Prostate gland (tissue), 2 donors: ENCODE measurements around the gene PLCZ1. TPM values are rescaled to one million over a fixed set of nuclear protein-coding genes. Genes with fewer than 3 reads are reported as not detected.

ENCODE experiments used
- DNase-seq: peaks from one replicate; pipeline ENCODE4 v3.0.0-alpha.2; 2019; ENCODE audit warnings: low spot score
- H3K27ac ChIP-seq, 2 donors: fragments of 200-600 bp; sonication (generic); 2 replicates each; pipeline ENCODE4 v1.5.1; 2017 to 2019
- H3K27me3 ChIP-seq: fragments of 200-600 bp; sonication (generic); replicated peaks from 2 replicates; pipeline ENCODE4 v1.5.1; 2019; ENCODE audit not compliant: insufficient read depth
- H3K36me3 ChIP-seq, 2 donors: fragments of 200-600 bp; sonication (generic); 1 replicate in 1 of 2; 2 replicates in 1 of 2; pipeline versions ENCODE4 v1.5.1 to v1.8.1; 2017 to 2019
- H3K4me1 ChIP-seq: fragments of 200-600 bp; sonication (generic); replicated peaks from 2 replicates; pipeline ENCODE4 v1.5.1; 2019
- H3K4me3 ChIP-seq, 2 donors: fragments of 200-600 bp; sonication (generic); 2 replicates each; pipeline ENCODE4 v1.5.1; 2017 to 2019
- H3K9me3 ChIP-seq: fragments of 200-600 bp; sonication (generic); 2 replicates; pipeline ENCODE4 v1.5.1; 2017
- POLR2A ChIP-seq: fragments of 450-650 bp; IDR thresholded peaks from one replicate; pipeline ENCODE4 v1.6.1; 2016; ENCODE audit warnings: antibody characterized with exemption, mild to moderate bottlenecking
- POLR2AphosphoS5 ChIP-seq: sonication (generic); formaldehyde crosslinking; IDR thresholded peaks from one replicate; pipeline ENCODE4 v1.6.1; 2017; ENCODE audit warnings: antibody characterized with exemption
- WGBS: methylation state at CpG from one replicate; pipeline ENCODE4 v1.1.5; 2018; 5-methylcytosine and 5-hydroxymethylcytosine counted together
- intact Hi-C: fragments of 100-400 bp; cut with DNase I; formaldehyde crosslinking; loops from one replicate; pipeline ENCODE4 v1.14.2; 2022
- total RNA-seq, 2 donors: library from RNA; depleted of rRNA; stranded (reverse); fragments of >200 nt; gene quantifications; one replicate each; pipeline ENCODE4 v1.1.0, GENCODE V29; 2016
- TF ChIP-seq, protein P1 (sequence below), 4 experiments: fragments of 200-600 bp in 2 of 4; fragments of 450-650 bp in 2 of 4; sonication (generic) in 2 of 4; IDR thresholded peaks; 1 replicate in 3 of 4; 2 replicates in 1 of 4; pipeline ENCODE4 v1.5.1; 2016 to 2019; ENCODE audit warnings: antibody characterized with exemption in 4 of 4, mild to moderate bottlenecking in 2 of 4, moderate library complexity in 2 of 4

Gene PLCZ1
- total RNA-seq, 2 donors from 2014 or later = 0.85 TPM; not detected in 1

DNA sequence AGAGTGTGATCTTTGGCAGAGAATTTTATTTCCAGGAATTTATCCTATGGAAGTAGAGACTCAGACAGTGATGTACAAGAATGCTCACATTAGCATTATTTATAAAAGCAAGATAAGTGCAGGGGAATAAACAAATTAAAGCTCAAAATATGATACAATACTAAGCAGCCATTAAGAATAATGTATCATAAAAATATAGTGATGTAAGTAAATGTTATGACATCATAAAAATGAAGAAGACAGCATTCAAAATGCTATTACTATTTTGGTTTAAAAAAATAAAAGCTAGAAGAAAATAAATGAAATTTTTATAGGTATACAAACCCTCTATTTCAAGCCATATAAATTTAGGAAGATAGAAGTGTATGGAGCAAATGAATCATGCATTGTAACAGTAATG, 17.1 kb downstream of the PLCZ1 start:
- intact Hi-C loops = no loop called here
- no peaks in the 10 kb centered on the region for H3K36me3 ChIP-seq
- H3K4me3 ChIP-seq = no peak overlapping the region
- H3K27me3 ChIP-seq = no peaks in the 10 kb centered on the region
- no peaks in the 10 kb centered on the region for H3K9me3 ChIP-seq
- TF ChIP-seq POLR2AphosphoS5 = no peak
- TF ChIP-seq, protein P1, sequence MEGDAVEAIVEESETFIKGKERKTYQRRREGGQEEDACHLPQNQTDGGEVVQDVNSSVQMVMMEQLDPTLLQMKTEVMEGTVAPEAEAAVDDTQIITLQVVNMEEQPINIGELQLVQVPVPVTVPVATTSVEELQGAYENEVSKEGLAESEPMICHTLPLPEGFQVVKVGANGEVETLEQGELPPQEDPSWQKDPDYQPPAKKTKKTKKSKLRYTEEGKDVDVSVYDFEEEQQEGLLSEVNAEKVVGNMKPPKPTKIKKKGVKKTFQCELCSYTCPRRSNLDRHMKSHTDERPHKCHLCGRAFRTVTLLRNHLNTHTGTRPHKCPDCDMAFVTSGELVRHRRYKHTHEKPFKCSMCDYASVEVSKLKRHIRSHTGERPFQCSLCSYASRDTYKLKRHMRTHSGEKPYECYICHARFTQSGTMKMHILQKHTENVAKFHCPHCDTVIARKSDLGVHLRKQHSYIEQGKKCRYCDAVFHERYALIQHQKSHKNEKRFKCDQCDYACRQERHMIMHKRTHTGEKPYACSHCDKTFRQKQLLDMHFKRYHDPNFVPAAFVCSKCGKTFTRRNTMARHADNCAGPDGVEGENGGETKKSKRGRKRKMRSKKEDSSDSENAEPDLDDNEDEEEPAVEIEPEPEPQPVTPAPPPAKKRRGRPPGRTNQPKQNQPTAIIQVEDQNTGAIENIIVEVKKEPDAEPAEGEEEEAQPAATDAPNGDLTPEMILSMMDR (IDR thresholded peaks at IDR 0.05) = no peak
- TF ChIP-seq POLR2A = no peak
- no peaks in the 10 kb centered on the region for H3K4me1 ChIP-seq
- no peak for DNase-seq
- H3K27ac ChIP-seq = no peak overlapping the region

DNA sequence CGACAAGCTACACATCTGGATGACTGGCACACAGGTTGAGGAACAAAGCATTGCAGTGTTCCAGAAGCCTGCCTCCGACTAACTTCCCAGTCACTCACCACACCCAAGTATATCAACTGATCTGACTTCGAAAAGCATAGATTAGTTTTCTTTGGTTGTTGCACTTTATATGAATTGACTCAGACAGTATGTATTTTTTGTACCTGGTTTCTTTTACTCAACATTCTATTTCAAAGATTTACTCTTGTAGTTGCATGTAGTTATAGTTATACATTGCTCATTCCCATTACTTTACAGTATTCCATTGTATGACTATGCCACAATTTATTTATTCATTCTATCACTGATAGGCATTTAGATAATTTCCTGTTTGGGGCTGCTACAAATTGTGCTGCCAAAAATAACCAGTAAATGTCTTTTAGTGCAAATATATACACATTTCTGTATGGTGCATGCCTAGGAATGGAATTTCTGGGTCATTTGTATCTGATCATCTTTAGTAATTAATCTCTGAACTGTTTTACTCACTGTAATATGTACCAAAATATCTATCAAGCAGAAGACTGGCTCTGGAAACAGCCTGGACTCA, 17.8 kb downstream of the PLCZ1 start:
- TF ChIP-seq POLR2A (no peak), POLR2AphosphoS5 (no peak)
- TF ChIP-seq, protein P1 (IDR thresholded peaks at IDR 0.05) = no peak
- Histone ChIP-seq H3K4me1 (no peaks in the 10 kb centered on the region), H3K27ac (no peak overlapping the region), H3K4me3 (no peak overlapping the region), H3K9me3 (no peaks in the 10 kb centered on the region), H3K36me3 (no peaks in the 10 kb centered on the region), H3K27me3 (no peaks in the 10 kb centered on the region)
- no peak for DNase-seq
- 58% methylated on average over 3 of the region's 3 CpGs for WGBS
- intact Hi-C loops = no loop called here

DNA sequence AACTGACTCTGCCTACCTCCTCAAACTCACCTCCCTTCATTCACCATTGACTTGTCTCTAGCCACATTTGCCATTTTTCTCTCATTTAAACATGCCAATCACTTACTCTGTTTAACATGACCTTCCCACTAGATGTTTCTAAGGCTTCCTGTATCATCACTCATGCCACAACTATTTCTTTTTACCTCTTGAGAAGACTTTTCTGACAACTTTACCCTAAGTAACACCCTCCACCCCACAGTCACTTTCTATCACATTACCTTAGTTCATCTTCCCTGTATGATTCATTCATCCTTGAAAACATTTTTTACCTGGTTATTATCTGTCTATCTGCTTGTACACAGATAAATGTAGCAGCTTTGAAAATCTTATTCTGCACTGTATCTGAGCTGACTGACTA, 19.4 kb downstream of the PLCZ1 start:
- no peaks in the 10 kb centered on the region for H3K27me3 ChIP-seq
- no peak overlapping the region for H3K4me3 ChIP-seq
- DNase-seq = no peak
- H3K4me1 ChIP-seq = no peaks in the 10 kb centered on the region
- H3K36me3 ChIP-seq = no peaks in the 10 kb centered on the region
- TF ChIP-seq POLR2A = no peak
- TF ChIP-seq, protein P1 (IDR thresholded peaks at IDR 0.05) = no peak
- intact Hi-C loops = no loop called here
- H3K9me3 ChIP-seq = no peaks in the 10 kb centered on the region
- H3K27ac ChIP-seq = no peak overlapping the region

DNA sequence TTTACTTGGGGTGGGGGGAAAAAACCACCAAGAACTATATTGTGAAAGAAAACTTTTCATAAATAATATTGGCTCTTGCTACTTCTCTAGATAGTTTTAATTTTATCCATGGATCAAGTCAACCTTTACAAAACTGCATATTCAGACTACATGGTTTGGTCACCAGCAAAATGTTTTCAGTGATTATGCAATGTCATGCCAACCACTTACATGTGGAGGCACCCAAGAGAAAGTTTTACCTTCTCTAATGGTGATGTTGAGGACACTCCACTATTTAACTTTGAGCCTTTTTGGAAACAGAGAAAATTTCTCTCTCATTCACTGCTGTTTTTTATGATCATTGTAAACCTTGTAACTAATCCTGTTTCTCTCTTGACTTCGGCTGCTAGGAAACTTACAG, 21.6 kb downstream of the PLCZ1 start:
- Histone ChIP-seq H3K4me1 (no peaks in the 10 kb centered on the region), H3K9me3 (no peaks in the 10 kb centered on the region), H3K36me3 (no peaks in the 10 kb centered on the region), H3K27ac (no peak overlapping the region), H3K4me3 (no peak overlapping the region), H3K27me3 (no peaks in the 10 kb centered on the region)
- DNase-seq = no peak
- intact Hi-C loops = no loop called here
- no peak for TF ChIP-seq POLR2A
- TF ChIP-seq, protein P1 (IDR thresholded peaks at IDR 0.05) = no peak
- no peak for TF ChIP-seq POLR2AphosphoS5
- WGBS = 50% methylated on average over 1 of the region's 1 CpG

DNA sequence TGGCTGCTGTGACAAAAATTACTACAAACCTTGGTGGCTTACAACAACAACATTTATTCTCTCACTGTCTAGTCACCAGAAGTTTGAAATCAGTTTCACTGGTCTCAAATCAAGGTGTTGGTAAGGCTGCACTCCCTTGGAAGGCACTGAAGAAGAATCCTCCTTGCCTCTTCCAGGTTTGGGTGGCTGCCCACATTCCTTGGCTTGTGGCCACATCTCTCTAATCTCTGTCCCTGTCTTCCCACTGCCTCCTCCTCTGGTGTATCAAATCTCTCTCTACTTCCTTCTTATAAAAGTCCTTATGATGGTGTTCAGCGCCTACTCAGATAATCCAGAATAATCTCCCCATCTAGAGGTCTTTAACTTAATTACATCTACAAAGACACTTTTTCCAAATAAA, 31.0 kb downstream of the PLCZ1 start:
- Histone ChIP-seq H3K4me3 (no peak overlapping the region), H3K27ac (no peak overlapping the region), H3K9me3 (no peaks in the 10 kb centered on the region), H3K36me3 (no peaks in the 10 kb centered on the region), H3K4me1 (no peaks in the 10 kb centered on the region), H3K27me3 (no peaks in the 10 kb centered on the region)
- no peak for DNase-seq
- TF ChIP-seq, protein P1 (IDR thresholded peaks at IDR 0.05) = no peak
- TF ChIP-seq POLR2AphosphoS5 (no peak), POLR2A (no peak)
- 88% methylated on average over 1 of the region's 1 CpG for WGBS
- intact Hi-C loops = no loop called here
